Measurements from ENCODE around the gene MMP25.

MMP25 gene

DNA sequence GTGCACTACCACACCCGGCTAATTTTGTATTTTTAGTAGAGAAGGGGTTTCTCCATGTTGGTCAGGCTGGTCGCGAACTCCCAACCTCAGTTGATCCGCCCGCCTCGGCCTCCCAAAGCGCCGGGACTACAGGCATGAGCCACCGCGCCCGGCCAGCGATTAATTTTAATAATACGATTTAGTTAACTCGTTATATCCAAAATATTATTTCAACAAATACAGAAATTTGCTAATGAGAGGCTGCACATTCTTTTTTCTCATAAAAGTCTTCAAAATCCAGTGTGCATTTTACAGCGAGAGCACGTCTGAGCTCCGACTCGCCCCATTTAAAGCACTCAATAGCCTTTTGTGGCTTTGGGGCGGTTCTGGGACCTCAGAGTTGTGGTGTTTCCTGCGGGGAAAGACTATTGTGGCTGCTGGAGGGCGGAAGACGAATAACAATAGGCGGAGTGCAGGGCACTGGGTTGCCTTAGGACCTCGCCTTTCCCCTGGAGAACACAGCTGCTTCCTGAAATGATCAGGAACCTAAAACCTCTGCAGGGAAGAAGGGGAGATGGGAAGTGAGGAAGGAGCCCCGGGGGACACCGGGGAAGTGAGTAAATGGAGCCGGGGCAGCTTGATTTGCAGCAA, 55.6 kb downstream of the MMP25 start:
- DNase-seq (ENCODE audit: low spot score) (no peak), ATAC-seq (ENCODE audit: low read depth) (no peak)
- Histone ChIP-seq H3K4me1 (ENCODE audit: insufficient read depth, poor library complexity, severe bottlenecking) (peaks cover 6% of the 10 kb centered on the region), H3K27ac (ENCODE audit: poor library complexity, severe bottlenecking) (no peak overlapping the region), H3K4me3 (ENCODE audit: severe bottlenecking) (no peak overlapping the region), H3K9me3 (ENCODE audit: severe bottlenecking) (no peaks in the 10 kb centered on the region), H3K27me3 (ENCODE audit: insufficient read depth, poor library complexity, severe bottlenecking) (no peaks in the 10 kb centered on the region), H3K36me3 (ENCODE audit: low read depth) (no peaks in the 10 kb centered on the region)
- TF ChIP-seq, protein P1, sequence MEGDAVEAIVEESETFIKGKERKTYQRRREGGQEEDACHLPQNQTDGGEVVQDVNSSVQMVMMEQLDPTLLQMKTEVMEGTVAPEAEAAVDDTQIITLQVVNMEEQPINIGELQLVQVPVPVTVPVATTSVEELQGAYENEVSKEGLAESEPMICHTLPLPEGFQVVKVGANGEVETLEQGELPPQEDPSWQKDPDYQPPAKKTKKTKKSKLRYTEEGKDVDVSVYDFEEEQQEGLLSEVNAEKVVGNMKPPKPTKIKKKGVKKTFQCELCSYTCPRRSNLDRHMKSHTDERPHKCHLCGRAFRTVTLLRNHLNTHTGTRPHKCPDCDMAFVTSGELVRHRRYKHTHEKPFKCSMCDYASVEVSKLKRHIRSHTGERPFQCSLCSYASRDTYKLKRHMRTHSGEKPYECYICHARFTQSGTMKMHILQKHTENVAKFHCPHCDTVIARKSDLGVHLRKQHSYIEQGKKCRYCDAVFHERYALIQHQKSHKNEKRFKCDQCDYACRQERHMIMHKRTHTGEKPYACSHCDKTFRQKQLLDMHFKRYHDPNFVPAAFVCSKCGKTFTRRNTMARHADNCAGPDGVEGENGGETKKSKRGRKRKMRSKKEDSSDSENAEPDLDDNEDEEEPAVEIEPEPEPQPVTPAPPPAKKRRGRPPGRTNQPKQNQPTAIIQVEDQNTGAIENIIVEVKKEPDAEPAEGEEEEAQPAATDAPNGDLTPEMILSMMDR (IDR thresholded peaks at IDR 0.05; ENCODE audit: poor library complexity, severe bottlenecking) = no peak

DNA sequence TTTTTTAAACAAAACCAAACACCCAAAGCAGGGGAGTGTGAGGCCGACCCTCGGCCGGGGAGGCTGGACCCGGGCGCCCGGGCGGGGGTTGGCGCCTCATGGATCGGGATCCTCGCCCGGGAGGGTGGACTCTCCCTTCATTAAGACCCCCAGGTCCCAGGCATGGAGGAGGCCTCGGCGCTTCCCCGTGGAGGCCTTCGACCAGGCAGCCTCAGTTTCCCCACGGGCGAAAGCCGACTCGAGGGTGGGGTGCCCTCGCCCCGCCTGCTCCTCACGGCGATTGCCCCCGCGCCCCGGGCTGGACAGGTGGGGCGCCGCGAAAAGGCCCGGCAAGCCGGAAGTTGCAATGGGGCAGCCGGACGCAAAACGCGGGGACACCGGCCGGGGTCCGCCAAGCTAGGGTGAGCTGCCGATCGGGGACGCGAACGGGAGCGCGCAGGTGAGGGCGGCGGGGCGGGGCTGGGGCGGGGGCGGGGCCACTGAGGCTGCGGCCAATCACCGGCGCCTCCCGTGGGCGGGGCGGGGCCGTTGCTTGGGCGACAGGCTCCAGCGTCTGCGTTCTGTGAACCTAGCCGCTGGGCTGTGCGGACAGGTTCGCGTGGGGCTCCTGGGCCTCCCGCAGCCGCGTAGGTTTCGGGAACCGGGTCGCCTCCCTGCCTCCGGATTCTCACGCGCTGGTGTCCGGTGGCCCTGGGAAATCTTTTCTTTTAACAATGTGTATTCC, 60.0 kb downstream of the MMP25 start:
- no peaks in the 10 kb centered on the region for H3K9me3 ChIP-seq (ENCODE audit: severe bottlenecking)
- H3K4me1 ChIP-seq (ENCODE audit: insufficient read depth, poor library complexity, severe bottlenecking) = peaks cover 4% of the 10 kb centered on the region
- no peaks in the 10 kb centered on the region for H3K27me3 ChIP-seq (ENCODE audit: insufficient read depth, poor library complexity, severe bottlenecking)
- H3K27ac ChIP-seq (ENCODE audit: poor library complexity, severe bottlenecking) = peak overlapping the region; percentile 33
- H3K36me3 ChIP-seq (ENCODE audit: low read depth) = no peaks in the 10 kb centered on the region
- H3K4me3 ChIP-seq (ENCODE audit: severe bottlenecking) = peak overlapping the region; percentile 49
- peak; percentile 92 for DNase-seq (ENCODE audit: low spot score)
- TF ChIP-seq, protein P1 (IDR thresholded peaks at IDR 0.05; ENCODE audit: poor library complexity, severe bottlenecking) = no peak
- peak; percentile 95 for ATAC-seq (ENCODE audit: low read depth)

Data from RWPE2 (cell line).